WTC11 (cell line): ENCODE measurements around the gene TECR. TPM values are rescaled to one million over a fixed set of nuclear protein-coding genes. Genes with fewer than 3 reads are reported as not detected.

Experiments
- ATAC-seq: fragments of 200-7000 bp; cut with Tn5 transposase; 2 replicates; pipeline ENCODE4 v1.10.0; 2021; ENCODE audit warnings: mild to moderate bottlenecking, moderate library complexity
- CTCF ChIA-PET: fragments of 300-600 bp; sonication (Branson Sonifier 250); formaldehyde crosslinking; loops from one replicate; lab custom pipeline; 2021; ENCODE audit warnings: antibody characterized with exemption; lab: Charles Lee
- POLR2A ChIA-PET: fragments of 350-600 bp; sonication (Branson Sonifier 250); formaldehyde crosslinking; loops from one replicate; lab custom pipeline; 2021; ENCODE audit warnings: antibody characterized with exemption; lab: Charles Lee
- DNase-seq: peaks from one replicate; pipeline ENCODE4 v3.0.0; 2021; ENCODE audit warnings: low spot score
- H3K27ac Mint-ChIP-seq: 2 replicates; pipeline ENCODE4 v1.8.0; 2021; ENCODE audit warnings: mixed read lengths
- H3K27me3 Mint-ChIP-seq: 2 replicates; pipeline ENCODE4 v1.8.0; 2021; ENCODE audit warnings: low read depth, mild to moderate bottlenecking, moderate library complexity, mixed read lengths
- H3K36me3 Mint-ChIP-seq: 2 replicates; pipeline ENCODE4 v1.8.0; 2021; ENCODE audit warnings: mixed read lengths
- H3K4me1 Mint-ChIP-seq: 2 replicates; pipeline ENCODE4 v1.8.0; 2022; ENCODE audit warnings: mixed read lengths
- H3K4me3 Mint-ChIP-seq: 2 replicates; pipeline ENCODE4 v1.8.0; 2021; ENCODE audit warnings: mild to moderate bottlenecking, moderate library complexity, mixed read lengths
- H3K9me3 Mint-ChIP-seq: 2 replicates; pipeline ENCODE4 v1.8.0; 2021; ENCODE audit warnings: mixed read lengths
- ATF1 ChIP-seq: sonication (generic); formaldehyde crosslinking; IDR thresholded peaks from 2 replicates; pipeline ENCODE4 v1.8.1; 2023; ENCODE audit warnings: mild to moderate bottlenecking, moderate library complexity, missing genetic modification reagents
- ELF4 ChIP-seq: sonication (generic); formaldehyde crosslinking; IDR thresholded peaks from 2 replicates; pipeline ENCODE4 v1.8.1; 2022; ENCODE audit warnings: low read depth, mild to moderate bottlenecking, moderate library complexity, missing genetic modification reagents
- ERG ChIP-seq: fragments of 250-450 bp; sonication (Bioruptor Pico); IDR thresholded peaks from 2 replicates; pipeline ENCODE4 v1.8.0; 2021; ENCODE audit warnings: mild to moderate bottlenecking
- ESRRA ChIP-seq: sonication (generic); formaldehyde crosslinking; IDR thresholded peaks from 2 replicates; pipeline ENCODE4 v1.8.1; 2022; ENCODE audit warnings: mild to moderate bottlenecking, missing genetic modification reagents, borderline replicate concordance
- FOXK1 ChIP-seq: sonication (generic); formaldehyde crosslinking; IDR thresholded peaks from 2 replicates; pipeline ENCODE4 v1.8.0; 2022; ENCODE audit warnings: mild to moderate bottlenecking, moderate library complexity, missing genetic modification reagents
- FOXP1 ChIP-seq: sonication (generic); formaldehyde crosslinking; IDR thresholded peaks from 2 replicates; pipeline ENCODE4 v1.8.0; 2022; ENCODE audit warnings: missing genetic modification reagents, mild to moderate bottlenecking, moderate library complexity, borderline replicate concordance
- GRHL2 ChIP-seq: fragments of 250-450 bp; sonication (Bioruptor Pico); IDR thresholded peaks from 2 replicates; pipeline ENCODE4 v1.8.0; 2022; ENCODE audit warnings: mild to moderate bottlenecking, moderate library complexity; ENCODE audit not compliant: insufficient replicate concordance, severe bottlenecking
- MXD4 ChIP-seq: fragments of 250-450 bp; sonication (Bioruptor Pico); IDR thresholded peaks from 2 replicates; pipeline ENCODE4 v1.8.0; 2021; ENCODE audit warnings: mild to moderate bottlenecking, moderate library complexity, borderline replicate concordance
- MYBL2 ChIP-seq: sonication (generic); formaldehyde crosslinking; IDR thresholded peaks from 2 replicates; pipeline ENCODE4 v1.8.1; 2023; ENCODE audit warnings: mild to moderate bottlenecking, moderate library complexity, missing genetic modification reagents
- NFE2L1 ChIP-seq: sonication (generic); formaldehyde crosslinking; IDR thresholded peaks from 2 replicates; pipeline ENCODE4 v1.8.1; 2023; ENCODE audit warnings: missing genetic modification reagents
- NFYB ChIP-seq: sonication (generic); formaldehyde crosslinking; conservative IDR thresholded peaks from 2 replicates; pipeline ENCODE4 v1.8.0; 2022; ENCODE audit warnings: low read depth, missing genetic modification reagents
- SOX15 ChIP-seq: fragments of 250-450 bp; sonication (Bioruptor Pico); IDR thresholded peaks from 2 replicates; pipeline ENCODE4 v1.9.0; 2021; ENCODE audit warnings: mild to moderate bottlenecking
- TP53 ChIP-seq: sonication (generic); formaldehyde crosslinking; IDR thresholded peaks from 2 replicates; pipeline ENCODE4 v1.8.1; 2023; ENCODE audit warnings: mild to moderate bottlenecking, missing genetic modification reagents
- USF1 ChIP-seq: sonication (generic); formaldehyde crosslinking; IDR thresholded peaks from 2 replicates; pipeline ENCODE4 v1.8.0; 2022; ENCODE audit warnings: mild to moderate bottlenecking, missing genetic modification reagents
- ZMAT4 ChIP-seq: fragments of 250-450 bp; sonication (Bioruptor Pico); IDR thresholded peaks from 2 replicates; pipeline ENCODE4 v1.9.0; 2021; ENCODE audit warnings: mild to moderate bottlenecking
- ZNF121 ChIP-seq: sonication (generic); formaldehyde crosslinking; IDR thresholded peaks from 2 replicates; pipeline ENCODE4 v1.8.0; 2023; ENCODE audit warnings: missing genetic modification reagents
- ZNF232 ChIP-seq: sonication (generic); formaldehyde crosslinking; IDR thresholded peaks from 2 replicates; pipeline ENCODE4 v1.8.0; 2022; ENCODE audit warnings: mild to moderate bottlenecking, missing genetic modification reagents
- ZNF425 ChIP-seq: fragments of 250-450 bp; sonication (Bioruptor Pico); conservative IDR thresholded peaks from 2 replicates; pipeline ENCODE4 v1.9.0; 2021; ENCODE audit warnings: mild to moderate bottlenecking
- ZNF512 ChIP-seq: sonication (generic); formaldehyde crosslinking; IDR thresholded peaks from 2 replicates; pipeline ENCODE4 v1.8.1; 2022; ENCODE audit warnings: missing genetic modification reagents, borderline replicate concordance
- total RNA-seq: library from RNA; stranded (reverse); gene quantifications from 3 replicates; pipeline ENCODE4 v1.2.3, GENCODE V29; 2021

TECR gene
- total RNA-seq, 1 experiment from 2014 or later = 161 TPM

- TF ChIP-seq ELF4 (CRISPR knock-in tag) = no peak
- no peak for TF ChIP-seq ZNF121 (CRISPR knock-in tag)
- no peak for TF ChIP-seq ZNF512 (CRISPR knock-in tag)
- no peak for TF ChIP-seq MYBL2 (CRISPR knock-in tag)
- no peak for TF ChIP-seq MXD4 (CRISPR knock-in tag)
- no peak for TF ChIP-seq NFYB
- no peak for TF ChIP-seq ATF1 (CRISPR knock-in tag)
- TF ChIP-seq, all 79 proteins: peak for 0
Measured at GRCh38 chr19:14576363-14576762, 47.0 kb downstream of the TECR start (continued).

- DNase-seq (no peak), ATAC-seq (no peak)
- CTCF ChIA-PET = interaction anchor here (0.7 to 7.4 kb wide), 2 partner anchors 110 to 1493 kb away, joined by 4 to 224 read pairs; partner anchors contain the start of gene ZNF333
- no peaks in the 10 kb centered on the region; the same call in 1 of the 2 replicates for H3K27me3 Mint-ChIP-seq
- POLR2A ChIA-PET = interaction anchor here (0.6 kb wide), 1 partner anchor 182 kb away, joined by 3 read pairs; no protein-coding TSS in a partner anchor
- no peaks in the 10 kb centered on the region for H3K9me3 Mint-ChIP-seq
- no peak overlapping the region for H3K27ac Mint-ChIP-seq
- TF ChIP-seq USF1 (CRISPR knock-in tag) (no peak), MXD4 (CRISPR knock-in tag) (no peak), ZNF425 (CRISPR knock-in tag) (no peak), FOXP1 (CRISPR knock-in tag) (no peak), NFE2L1 (no peak), ZMAT4 (CRISPR knock-in tag) (no peak), SOX15 (CRISPR knock-in tag) (no peak), ERG (CRISPR knock-in tag) (no peak), ZNF232 (CRISPR knock-in tag) (no peak), TP53 (CRISPR knock-in tag) (no peak), GRHL2 (CRISPR knock-in tag) (no peak), ESRRA (no peak), FOXK1 (CRISPR knock-in tag) (no peak), ELF4 (CRISPR knock-in tag) (no peak), NFYB (no peak)
- peaks cover 4% of the 10 kb centered on the region; the same call in 1 of the 2 replicates for H3K4me1 Mint-ChIP-seq
- H3K36me3 Mint-ChIP-seq = no peaks in the 10 kb centered on the region
- no peak overlapping the region for H3K4me3 Mint-ChIP-seq
Measured at GRCh38 chr19:14577264-14577663, 47.9 kb downstream of the TECR start.
